Vagina (tissue), 2 donors: ENCODE results near the gene KCNK2. TPM values are rescaled to one million over a fixed set of nuclear protein-coding genes. Genes with fewer than 3 reads are reported as not detected.

ENCODE experiments used
- DNase-seq, 2 donors: peaks; one replicate each; pipeline ENCODE4 v3.0.0-alpha.2; 2017; ENCODE audit errors: extremely low spot score in 2 of 2
- H3K27ac ChIP-seq: fragments of 200-600 bp; sonication (generic); one replicate; pipeline ENCODE4 v1.5.1; 2019
- H3K27me3 ChIP-seq: fragments of 200-600 bp; sonication (generic); one replicate; pipeline ENCODE4 v1.5.1; 2019
- H3K36me3 ChIP-seq, 2 donors: fragments of 200-600 bp; sonication (generic); one replicate each; pipeline ENCODE4 v1.5.1; 2017 to 2019
- H3K4me1 ChIP-seq: fragments of 200-600 bp; sonication (generic); one replicate; pipeline ENCODE4 v1.5.1; 2019
- H3K4me3 ChIP-seq, 2 donors: fragments of 200-600 bp; sonication (generic); 1 replicate in 1 of 2; 2 replicates in 1 of 2; pipeline ENCODE4 v1.5.1; 2016 to 2019
- H3K9me3 ChIP-seq: fragments of 200-600 bp; sonication (generic); one replicate; pipeline ENCODE4 v1.5.1; 2019
- POLR2A ChIP-seq, 2 donors: fragments of 450-650 bp; IDR thresholded peaks; one replicate each; pipeline ENCODE4 v1.6.1; 2017; ENCODE audit warnings: antibody characterized with exemption in 2 of 2, mild to moderate bottlenecking in 2 of 2, moderate library complexity in 2 of 2
- POLR2AphosphoS5 ChIP-seq, 2 donors: sonication (generic); formaldehyde crosslinking; IDR thresholded peaks; one replicate each; pipeline ENCODE4 v1.9.0; 2017; ENCODE audit warnings: antibody characterized with exemption in 2 of 2, mild to moderate bottlenecking in 2 of 2, low read depth in 1 of 2; ENCODE audit not compliant: insufficient read depth in 1 of 2
- intact Hi-C: fragments of 100-400 bp; cut with DNase I; formaldehyde crosslinking; loops from one replicate; pipeline ENCODE4 v1.15.1; 2023
- total RNA-seq: library from RNA; depleted of rRNA; stranded (reverse); fragments of >200 nt; gene quantifications from one replicate; pipeline ENCODE4 v1.2.3, GENCODE V29; 2016
- TF ChIP-seq, protein P1 (sequence below), 3 experiments: fragments of 450-650 bp in 2 of 3; fragments of 200-600 bp in 1 of 3; sonication (generic) in 1 of 3; IDR thresholded peaks; one replicate each; pipeline ENCODE4 v1.5.1; 2017 to 2019; ENCODE audit warnings: antibody characterized with exemption in 3 of 3, mild to moderate bottlenecking in 2 of 3, moderate library complexity in 2 of 3

Gene KCNK2
- total RNA-seq, 1 donor from 2014 or later, result 2.5 TPM

- Histone ChIP-seq H3K4me1 (no peaks in the 10 kb centered on the region), H3K9me3 (no peaks in the 10 kb centered on the region), H3K36me3 (no peaks in the 10 kb centered on the region), H3K4me3 (no peak overlapping the region), H3K27me3 (no peaks in the 10 kb centered on the region), H3K27ac (no peak overlapping the region)
- no peak for DNase-seq
- TF ChIP-seq, protein P1, sequence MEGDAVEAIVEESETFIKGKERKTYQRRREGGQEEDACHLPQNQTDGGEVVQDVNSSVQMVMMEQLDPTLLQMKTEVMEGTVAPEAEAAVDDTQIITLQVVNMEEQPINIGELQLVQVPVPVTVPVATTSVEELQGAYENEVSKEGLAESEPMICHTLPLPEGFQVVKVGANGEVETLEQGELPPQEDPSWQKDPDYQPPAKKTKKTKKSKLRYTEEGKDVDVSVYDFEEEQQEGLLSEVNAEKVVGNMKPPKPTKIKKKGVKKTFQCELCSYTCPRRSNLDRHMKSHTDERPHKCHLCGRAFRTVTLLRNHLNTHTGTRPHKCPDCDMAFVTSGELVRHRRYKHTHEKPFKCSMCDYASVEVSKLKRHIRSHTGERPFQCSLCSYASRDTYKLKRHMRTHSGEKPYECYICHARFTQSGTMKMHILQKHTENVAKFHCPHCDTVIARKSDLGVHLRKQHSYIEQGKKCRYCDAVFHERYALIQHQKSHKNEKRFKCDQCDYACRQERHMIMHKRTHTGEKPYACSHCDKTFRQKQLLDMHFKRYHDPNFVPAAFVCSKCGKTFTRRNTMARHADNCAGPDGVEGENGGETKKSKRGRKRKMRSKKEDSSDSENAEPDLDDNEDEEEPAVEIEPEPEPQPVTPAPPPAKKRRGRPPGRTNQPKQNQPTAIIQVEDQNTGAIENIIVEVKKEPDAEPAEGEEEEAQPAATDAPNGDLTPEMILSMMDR (IDR thresholded peaks at IDR 0.05), result no peak
- TF ChIP-seq POLR2A (IDR thresholded peaks at IDR 0.05) (no peak), POLR2AphosphoS5 (IDR thresholded peaks at IDR 0.05; ENCODE audit: insufficient read depth in 1 of 2, low read depth in 1 of 2) (no peak)
- intact Hi-C loops, result no loop called here
Measured at GRCh38 chr1:215241451-215241850, 158.9 kb downstream of the KCNK2 start.

GRCh38 chr1:215243345-215244054 lies 161.0 kb downstream of the KCNK2 start:
- no peak for TF ChIP-seq POLR2A (IDR thresholded peaks at IDR 0.05)
- H3K9me3 ChIP-seq, result no peaks in the 10 kb centered on the region
- H3K36me3 ChIP-seq, result no peaks in the 10 kb centered on the region
- no peaks in the 10 kb centered on the region for H3K4me1 ChIP-seq
- H3K27me3 ChIP-seq, result no peaks in the 10 kb centered on the region
- no peak overlapping the region for H3K4me3 ChIP-seq
- intact Hi-C loops, result no loop called here
- no peak overlapping the region for H3K27ac ChIP-seq
- no peak for DNase-seq

- H3K4me3 ChIP-seq, result no peak overlapping the region
- no peaks in the 10 kb centered on the region for H3K27me3 ChIP-seq
- H3K36me3 ChIP-seq, result no peaks in the 10 kb centered on the region
- H3K4me1 ChIP-seq, result no peaks in the 10 kb centered on the region
- no peak for DNase-seq
- TF ChIP-seq POLR2AphosphoS5 (IDR thresholded peaks at IDR 0.05; ENCODE audit: insufficient read depth in 1 of 2, low read depth in 1 of 2), result no peak
- TF ChIP-seq, protein P1 (IDR thresholded peaks at IDR 0.05), result no peak
- TF ChIP-seq POLR2A (IDR thresholded peaks at IDR 0.05), result no peak
- H3K9me3 ChIP-seq, result no peaks in the 10 kb centered on the region
- H3K27ac ChIP-seq, result no peak overlapping the region
- intact Hi-C loops, result no loop called here
Measured at GRCh38 chr1:215250913-215251312, 168.4 kb downstream of the KCNK2 start.

GRCh38 chr1:215251428-215251827 lies 168.9 kb downstream of the KCNK2 start:
- intact Hi-C loops, result no loop called here
- TF ChIP-seq, protein P1 (IDR thresholded peaks at IDR 0.05), result no peak
- TF ChIP-seq POLR2A (IDR thresholded peaks at IDR 0.05) (no peak), POLR2AphosphoS5 (IDR thresholded peaks at IDR 0.05; ENCODE audit: insufficient read depth in 1 of 2, low read depth in 1 of 2) (no peak)

DNA sequence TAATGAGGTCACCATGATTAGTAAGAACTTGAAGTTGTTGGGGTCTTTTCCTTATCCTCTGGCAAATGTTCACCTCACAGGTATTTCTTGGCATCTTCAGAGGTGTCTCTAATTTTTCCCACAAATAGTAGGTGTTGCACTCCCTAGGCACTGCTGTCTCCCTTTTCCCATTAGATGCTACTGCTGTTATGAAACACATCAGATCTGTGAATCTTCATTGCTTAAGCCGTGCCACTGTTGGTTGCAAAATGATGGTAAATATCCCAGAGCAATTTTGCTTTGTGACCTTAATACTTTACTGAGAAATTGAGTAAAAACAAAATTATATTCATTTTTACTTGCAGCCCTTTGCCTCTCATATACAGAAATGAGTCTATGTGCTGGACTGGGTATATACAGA lies 169.6 kb downstream of the KCNK2 start:
- TF ChIP-seq, protein P1 (IDR thresholded peaks at IDR 0.05), result no peak
- TF ChIP-seq POLR2A (IDR thresholded peaks at IDR 0.05) (no peak), POLR2AphosphoS5 (IDR thresholded peaks at IDR 0.05; ENCODE audit: insufficient read depth in 1 of 2, low read depth in 1 of 2) (no peak)
- H3K36me3 ChIP-seq, result no peaks in the 10 kb centered on the region
- intact Hi-C loops, result no loop called here

More at GRCh38 chr1:215251428-215251827, 168.9 kb downstream of the KCNK2 start:
- DNase-seq, result no peak
- Histone ChIP-seq H3K4me3 (no peak overlapping the region), H3K4me1 (no peaks in the 10 kb centered on the region), H3K27me3 (no peaks in the 10 kb centered on the region), H3K36me3 (no peaks in the 10 kb centered on the region), H3K27ac (no peak overlapping the region), H3K9me3 (no peaks in the 10 kb centered on the region)

More for the DNA sequence above, 169.6 kb downstream of the KCNK2 start:
- Histone ChIP-seq H3K9me3 (no peaks in the 10 kb centered on the region), H3K4me1 (no peaks in the 10 kb centered on the region), H3K4me3 (no peak overlapping the region), H3K27me3 (no peaks in the 10 kb centered on the region), H3K27ac (no peak overlapping the region)
- no peak for DNase-seq
